Colon (tissue), 2 donors: ENCODE measurements around the gene IGSF10.

Experiments used
- FAIRE-seq: peaks from 2 replicates; lab custom pipeline; 2012; peaks lifted over from hg19 to GRCh38; lab: Jason Lieb, UNC
- donor health status: control.
- donor health status: control.

Gene IGSF10

GRCh38 chr3:151423091-151423490 is 37.8 kb downstream of the IGSF10 start:
- no peak for FAIRE-seq

GRCh38 chr3:151421938-151422337 is 38.9 kb downstream of the IGSF10 start:
- FAIRE-seq, result no peak

- FAIRE-seq, result no peak
These were observed 41.1 kb downstream of the IGSF10 start for GRCh38 chr3:151419806-151420205.

GRCh38 chr3:151415289-151415688 is 45.6 kb downstream of the IGSF10 start:
- no peak for FAIRE-seq

GRCh38 chr3:151412989-151413388 is 47.9 kb downstream of the IGSF10 start:
- no peak for FAIRE-seq
